Natural killer cell (primary cell): ENCODE measurements around the gene IPPK. TPM values are rescaled to one million over a fixed set of nuclear protein-coding genes. Genes with fewer than 3 reads are reported as not detected.

Experiments used
- ATAC-seq, 3 donors: fragments of 150-1000 bp in 2 of 3; fragments of 200-7000 bp in 1 of 3; cut with Tn5 transposase; 1 replicate in 1 of 3; 2 replicates in 2 of 3; pipeline ENCODE4 v1.10.0; 2021; ENCODE audit warnings: mild to moderate bottlenecking in 2 of 3, moderate library complexity in 2 of 3
- DNase-seq, 2 donors: peaks; one replicate each; pipeline versions ENCODE4 v3.0.0 to v3.0.0-alpha.2; 2013 to 2021; ENCODE audit warnings: mixed read lengths in 1 of 2
- H3K27ac ChIP-seq: one replicate; pipeline ENCODE4 v1.5.1; 2013; ENCODE audit warnings: mild to moderate bottlenecking, low read length
- H3K27me3 ChIP-seq: one replicate; pipeline ENCODE4 v1.6.1; 2013; ENCODE audit warnings: low read length; ENCODE audit not compliant: control insufficient read depth, insufficient read depth
- H3K36me3 ChIP-seq: one replicate; pipeline ENCODE4 v1.6.1; 2013; ENCODE audit warnings: low read length; ENCODE audit not compliant: control insufficient read depth, insufficient read depth
- H3K4me1 ChIP-seq: one replicate; pipeline ENCODE4 v1.6.1; 2013; ENCODE audit warnings: low read length; ENCODE audit not compliant: control insufficient read depth, insufficient read depth
- H3K4me3 ChIP-seq: one replicate; pipeline ENCODE4 v1.5.1; 2013; ENCODE audit warnings: low read length
- H3K9me3 ChIP-seq: one replicate; pipeline ENCODE4 v1.6.1; 2013; ENCODE audit warnings: low read length; ENCODE audit not compliant: control insufficient read depth, insufficient read depth
- H3K27ac Mint-ChIP-seq, 2 donors: one replicate each; pipeline ENCODE4 v1.8.0; 2022; ENCODE audit warnings: mild to moderate bottlenecking in 2 of 2, mixed read lengths in 2 of 2, moderate library complexity in 1 of 2
- H3K27me3 Mint-ChIP-seq, 2 donors: one replicate each; pipeline ENCODE4 v1.8.0; 2022; ENCODE audit warnings: low read depth in 2 of 2, mixed read lengths in 2 of 2
- H3K36me3 Mint-ChIP-seq: one replicate; pipeline ENCODE4 v1.8.0; 2022; ENCODE audit warnings: mixed read lengths
- H3K4me1 Mint-ChIP-seq, 2 donors: one replicate each; pipeline ENCODE4 v1.8.0; 2022; ENCODE audit warnings: mixed read lengths in 2 of 2
- H3K4me3 Mint-ChIP-seq: one replicate; pipeline ENCODE4 v1.8.0; 2022; ENCODE audit warnings: mild to moderate bottlenecking, moderate library complexity, mixed read lengths
- H3K9me3 Mint-ChIP-seq, 2 donors: one replicate each; pipeline ENCODE4 v1.8.0; 2022; ENCODE audit warnings: mixed read lengths in 2 of 2
- CTCF ChIP-seq: fragments of 200-600 bp; IDR thresholded peaks from one replicate; pipeline ENCODE4 v1.8.0; 2022; ENCODE audit warnings: antibody characterized with exemption
- WGBS: methylation state at CpG from one replicate; pipeline ENCODE4 v1.1.7; 2013; ENCODE audit warnings: missing lambda C conversion rate; ENCODE audit not compliant: insufficient coverage; 5-methylcytosine and 5-hydroxymethylcytosine counted together
- intact Hi-C: fragments of 100-400 bp; cut with micrococcal nuclease; formaldehyde crosslinking; loops from one replicate; pipeline ENCODE4 v1.14.2; 2022
- total RNA-seq, 4 donors: library from RNA; stranded (reverse); fragments of 120-200 nt in 1 of 4; gene quantifications; one replicate each; pipeline versions ENCODE4 v1.2.3 to v1.2.4, GENCODE V29; 2013 to 2022

IPPK gene
- total RNA-seq, 3 donors from 2014 or later (not counting 1 experiment from before 2014, with no cell fraction given), result 4.9 to 9.2 (median 6.7) TPM

- TF ChIP-seq CTCF, result no peak
- DNase-seq, result no peak
- Histone ChIP-seq H3K4me1 (no peaks in the 10 kb centered on the region), H3K27ac (no peak overlapping the region), H3K36me3 (peaks cover 27% of the 10 kb centered on the region), H3K4me3 (no peak overlapping the region), H3K9me3 (no peaks in the 10 kb centered on the region), H3K27me3 (no peaks in the 10 kb centered on the region)
- no peaks in the 10 kb centered on the region for H3K27me3 Mint-ChIP-seq
- 96% methylated on average over 9 of the region's 9 CpGs for WGBS
- ATAC-seq, result no peak
- H3K27ac Mint-ChIP-seq, result no peak overlapping the region
- peaks cover 4 to 7% of the 10 kb centered on the region in 2 donors for H3K4me1 Mint-ChIP-seq
- intact Hi-C loops, result no loop called here
- no peak overlapping the region for H3K4me3 Mint-ChIP-seq
- no peaks in the 10 kb centered on the region for H3K9me3 Mint-ChIP-seq
- H3K36me3 Mint-ChIP-seq, result no peaks in the 10 kb centered on the region
These were observed 13.9 kb downstream of the IPPK start for GRCh38 chr9:92655896-92656536.

- 96% methylated on average over 7 of the region's 7 CpGs for WGBS
- Histone ChIP-seq H3K27me3 (no peaks in the 10 kb centered on the region), H3K4me1 (no peaks in the 10 kb centered on the region), H3K36me3 (peaks cover 27% of the 10 kb centered on the region), H3K9me3 (no peaks in the 10 kb centered on the region), H3K27ac (no peak overlapping the region), H3K4me3 (no peak overlapping the region)
- no peak overlapping the region for H3K4me3 Mint-ChIP-seq
- no peak for DNase-seq
- H3K36me3 Mint-ChIP-seq, result no peaks in the 10 kb centered on the region
- no peak for TF ChIP-seq CTCF
- H3K4me1 Mint-ChIP-seq, result peaks cover 4 to 7% of the 10 kb centered on the region in 2 donors
- H3K9me3 Mint-ChIP-seq, result no peaks in the 10 kb centered on the region
- intact Hi-C loops, result no loop called here
- no peaks in the 10 kb centered on the region for H3K27me3 Mint-ChIP-seq
- no peak for ATAC-seq
- H3K27ac Mint-ChIP-seq, result no peak overlapping the region
These were observed 14.6 kb downstream of the IPPK start for GRCh38 chr9:92655366-92655765.

GRCh38 chr9:92654481-92655301, 15.2 kb downstream of the IPPK start:
- no peaks in the 10 kb centered on the region for H3K36me3 Mint-ChIP-seq

More at GRCh38 chr9:92654481-92655301, 15.2 kb downstream of the IPPK start:
- DNase-seq, result no peak
- TF ChIP-seq CTCF, result no peak
- Histone ChIP-seq H3K27me3 (no peaks in the 10 kb centered on the region), H3K36me3 (peaks cover 27% of the 10 kb centered on the region), H3K4me3 (no peak overlapping the region), H3K4me1 (no peaks in the 10 kb centered on the region), H3K9me3 (no peaks in the 10 kb centered on the region), H3K27ac (no peak overlapping the region)
- intact Hi-C loops, result no loop called here
- no peak overlapping the region for H3K4me3 Mint-ChIP-seq
- no peaks in the 10 kb centered on the region for H3K27me3 Mint-ChIP-seq
- H3K4me1 Mint-ChIP-seq, result peaks cover 4 to 7% of the 10 kb centered on the region in 2 donors
- no peaks in the 10 kb centered on the region for H3K9me3 Mint-ChIP-seq
- 96% methylated on average over 19 of the region's 19 CpGs for WGBS
- ATAC-seq, result no peak
- no peak overlapping the region for H3K27ac Mint-ChIP-seq
